H7 (cell line): Measurements from ENCODE around the gene GINS3. TPM values are rescaled to one million over a fixed set of nuclear protein-coding genes. Genes with fewer than 3 reads are reported as not detected.

Source experiments
- DNase-seq: peaks from one replicate; pipeline ENCODE4 v3.0.0; 2012
- H3K27me3 ChIP-seq: 2 replicates; pipeline ENCODE4 v1.6.0; 2011; ENCODE audit warnings: mild to moderate bottlenecking, low read length; ENCODE audit not compliant: control insufficient read depth, insufficient read depth
- H3K36me3 ChIP-seq: replicated peaks from 2 replicates; pipeline ENCODE4 v1.5.1; 2011; ENCODE audit warnings: low read length; ENCODE audit not compliant: control insufficient read depth, insufficient read depth
- H3K4me3 ChIP-seq: 2 replicates; pipeline ENCODE4 v1.5.1; 2011; ENCODE audit warnings: low read depth, mild to moderate bottlenecking, control low read depth, low read length, moderate library complexity; ENCODE audit not compliant: insufficient read depth
- total RNA-seq: library from RNA; depleted of rRNA; stranded (reverse); fragments of >200 nt; shearing (Covaris generic); gene quantifications from 2 replicates; pipeline ENCODE4 v1.2.3, GENCODE V29; 2014; rRNA removed

GINS3 gene
- total RNA-seq, 1 experiment from 2014 or later, result 13.4 TPM

DNA sequence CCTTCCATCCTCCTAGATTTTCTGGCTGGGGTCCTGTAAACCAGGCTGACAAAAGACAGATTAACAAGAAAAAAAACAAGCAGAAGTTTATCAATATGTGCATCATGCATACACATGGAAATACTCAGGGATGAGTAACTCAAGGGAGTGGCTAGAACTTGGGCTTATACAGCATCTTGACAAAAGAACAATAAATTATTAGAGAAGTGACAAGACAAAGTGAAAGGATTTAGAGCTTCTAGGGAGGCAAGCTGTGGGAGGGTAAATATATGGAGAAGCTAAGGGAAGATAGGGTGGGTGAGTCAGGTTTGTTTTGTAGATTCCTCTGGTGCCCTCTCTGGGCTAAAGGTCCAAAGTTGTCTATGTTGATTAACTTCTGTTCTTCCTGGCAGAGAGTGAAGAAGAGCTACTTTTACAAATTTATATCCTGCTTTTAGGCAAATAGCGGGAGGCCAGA, 59.7 kb downstream of the GINS3 start:
- Histone ChIP-seq H3K27me3 (no peaks in the 10 kb centered on the region), H3K36me3 (no peaks in the 10 kb centered on the region), H3K4me3 (no peak overlapping the region)
- DNase-seq, result no peak

DNA sequence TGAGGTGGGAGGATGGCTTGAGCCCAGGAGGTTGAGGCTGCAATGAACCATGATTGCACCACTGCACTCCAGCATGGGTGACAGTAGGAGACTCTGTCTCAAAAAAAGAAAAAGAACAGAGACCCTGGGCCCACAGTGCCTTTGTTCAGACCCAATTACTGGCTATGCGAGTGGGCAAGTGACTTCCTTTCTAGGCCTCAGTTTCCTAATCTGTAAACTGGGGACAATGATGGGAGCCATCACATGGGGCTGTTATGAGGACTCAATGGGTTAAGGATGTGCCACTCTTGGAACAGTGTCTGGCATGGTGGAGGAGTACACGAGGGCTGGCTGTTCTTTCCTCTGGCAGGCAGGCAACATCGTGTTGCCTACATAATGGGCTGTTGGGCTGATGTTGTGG, 60.4 kb downstream of the GINS3 start:
- H3K36me3 ChIP-seq, result no peaks in the 10 kb centered on the region
- H3K27me3 ChIP-seq, result no peaks in the 10 kb centered on the region
- DNase-seq, result no peak
- H3K4me3 ChIP-seq, result no peak overlapping the region

- no peak overlapping the region for H3K4me3 ChIP-seq
- no peaks in the 10 kb centered on the region for H3K27me3 ChIP-seq
- DNase-seq, result no peak
- no peaks in the 10 kb centered on the region for H3K36me3 ChIP-seq
Observed at GRCh38 chr16:58454178-58454577, 61.9 kb downstream of the GINS3 start.

DNA sequence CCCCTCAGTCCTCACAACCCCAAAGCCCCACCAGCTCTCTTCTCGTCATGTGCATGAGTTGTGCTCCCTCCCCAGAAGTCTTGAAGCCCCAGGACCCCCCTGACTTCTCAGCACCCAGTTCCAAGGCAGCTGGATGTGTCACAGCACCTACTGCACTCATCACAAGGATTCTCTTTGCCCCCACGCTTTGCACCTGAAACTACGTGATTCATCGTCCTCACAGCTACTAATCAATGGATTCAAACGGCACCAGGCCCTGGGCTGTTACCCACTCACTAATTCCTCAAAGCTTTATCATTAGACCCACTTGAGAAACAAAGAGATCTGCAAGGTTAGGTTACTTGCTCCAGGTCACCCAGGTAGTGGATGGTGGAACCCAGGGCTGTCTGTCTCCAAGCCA, 62.6 kb downstream of the GINS3 start:
- Histone ChIP-seq H3K36me3 (no peaks in the 10 kb centered on the region), H3K4me3 (no peak overlapping the region), H3K27me3 (no peaks in the 10 kb centered on the region)
- DNase-seq, result no peak

Other genes with a start within 250 kb of the GINS3 start
- gene CSNK2A2, start 194.4 kb upstream of the GINS3 start, total RNA-seq, result 25.7 and 37.2 TPM in 2 replicates
- not detected in 2 replicates for gene PRSS54, start 97.4 kb upstream of the GINS3 start, total RNA-seq
- 24.9 and 27.6 TPM in 2 replicates for gene NDRG4, start 107.7 kb downstream of the GINS3 start, total RNA-seq
- gene SETD6, start 123.0 kb downstream of the GINS3 start, total RNA-seq, result 32.2 and 39.4 TPM in 2 replicates
- 198 and 256 TPM in 2 replicates for gene CNOT1, start 237.4 kb downstream of the GINS3 start, total RNA-seq